Glomerular endothelial cell (primary cell): Measurements from ENCODE around the gene ADCY7. TPM values are rescaled to one million over a fixed set of nuclear protein-coding genes. Genes with fewer than 3 reads are reported as not detected.

Experiments used
- DNase-seq: peaks from one replicate; pipeline ENCODE4 v3.0.0-alpha.2; 2011; ENCODE audit warnings: low read depth, low spot score; ENCODE audit errors: extremely low read depth
- total RNA-seq: library from RNA; depleted of rRNA; stranded (reverse); fragments of >200 nt; gene quantifications from 2 replicates; pipeline ENCODE4 v1.2.3, GENCODE V29; 2015

Gene ADCY7
- total RNA-seq, 1 donor from 2014 or later, result 15.2 TPM

DNA sequence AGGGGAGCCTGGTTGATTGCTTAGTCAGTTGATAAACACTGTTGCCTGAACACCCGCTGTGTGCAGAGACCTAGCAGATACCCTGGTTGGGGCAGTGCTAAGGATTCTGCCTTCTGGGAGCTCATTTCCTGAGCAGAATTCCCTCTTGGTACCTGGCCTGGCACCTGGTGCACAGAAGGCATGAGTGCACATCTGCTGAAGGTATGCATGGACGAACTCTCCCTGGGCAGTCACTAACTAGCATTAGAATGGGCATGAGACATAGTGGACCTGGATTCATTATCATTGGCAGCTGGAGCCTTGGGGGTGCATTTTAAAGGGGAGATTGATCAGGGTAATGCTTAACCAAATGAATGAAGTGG lies 13.1 kb downstream of the ADCY7 start:
- DNase-seq, result no peak

GRCh38 chr16:50280932-50281331 lies 14.6 kb downstream of the ADCY7 start:
- DNase-seq, result no peak

DNA sequence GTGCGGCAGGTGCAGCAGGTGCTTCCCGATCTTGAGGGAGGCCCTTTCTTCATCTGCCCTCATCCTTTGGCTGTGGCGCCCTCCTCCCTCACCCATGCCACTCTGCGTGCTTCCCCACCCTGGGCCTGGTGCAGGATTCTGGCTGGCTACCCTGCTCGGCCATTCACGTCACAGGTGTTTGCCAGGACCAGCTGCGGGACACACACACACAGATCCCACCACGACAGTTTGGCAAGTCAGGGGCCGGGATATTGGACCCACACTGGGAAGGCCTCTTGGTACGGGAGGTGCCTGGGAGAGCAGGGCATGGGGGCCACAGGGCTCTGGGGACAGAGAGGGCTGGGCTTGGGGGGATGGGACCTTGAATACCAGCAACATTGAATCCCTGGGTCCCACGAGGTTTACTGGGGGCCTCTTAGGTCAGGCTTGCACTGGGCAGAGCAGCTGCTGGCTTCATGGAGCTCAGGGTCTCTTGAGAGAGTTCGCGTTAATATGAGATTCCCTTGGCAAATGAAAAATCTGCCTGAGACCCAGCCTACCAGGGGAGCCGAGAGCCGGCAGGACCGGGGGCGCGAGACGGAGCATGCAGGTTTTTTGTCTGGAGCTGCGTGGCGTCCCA lies 15.1 kb downstream of the ADCY7 start:
- no peak for DNase-seq

GRCh38 chr16:50282010-50282538 lies 15.7 kb downstream of the ADCY7 start:
- no peak for DNase-seq

GRCh38 chr16:50282955-50283631 lies 16.7 kb downstream of the ADCY7 start:
- no peak for DNase-seq

DNA sequence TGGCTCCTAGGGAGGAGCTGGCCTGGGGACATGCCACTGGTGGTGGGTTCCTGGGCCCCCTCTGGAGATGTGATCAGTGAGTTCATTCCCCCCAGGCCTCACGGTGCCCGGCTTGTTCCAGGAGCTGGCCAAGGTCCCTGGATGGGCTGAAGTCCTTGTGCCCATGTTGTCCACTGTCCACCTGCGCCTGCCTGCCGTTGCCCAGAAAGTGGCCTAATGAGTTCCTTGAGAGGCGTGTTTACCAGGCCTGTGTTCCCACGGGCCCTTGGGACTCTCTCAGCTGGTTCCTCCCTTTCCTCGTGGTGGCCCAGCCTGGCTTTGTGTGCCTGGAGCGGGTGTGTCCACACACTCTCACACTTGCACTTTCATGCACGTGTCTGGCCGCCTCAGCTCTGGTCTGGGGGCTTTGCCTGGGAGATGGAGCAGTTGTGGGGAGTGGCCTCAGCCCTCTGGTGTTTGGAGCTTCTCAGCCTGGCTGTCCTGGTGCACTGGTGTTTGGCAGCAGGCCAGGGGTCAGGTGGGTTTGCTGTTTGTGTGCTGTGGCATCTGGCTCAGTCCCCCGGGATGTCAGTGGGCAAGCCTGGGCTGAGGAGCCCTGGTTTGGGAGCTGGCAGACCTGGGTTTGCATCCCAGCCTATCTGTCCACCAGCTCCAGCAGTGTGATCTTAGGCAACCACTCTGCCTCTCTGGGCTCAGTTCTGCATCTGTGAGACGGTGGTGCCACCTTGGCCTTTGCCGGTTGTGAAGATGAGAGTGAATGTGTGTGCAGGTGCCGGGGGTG lies 18.0 kb downstream of the ADCY7 start:
- DNase-seq, result no peak

GRCh38 chr16:50285406-50286003 lies 19.2 kb downstream of the ADCY7 start:
- no peak for DNase-seq

DNA sequence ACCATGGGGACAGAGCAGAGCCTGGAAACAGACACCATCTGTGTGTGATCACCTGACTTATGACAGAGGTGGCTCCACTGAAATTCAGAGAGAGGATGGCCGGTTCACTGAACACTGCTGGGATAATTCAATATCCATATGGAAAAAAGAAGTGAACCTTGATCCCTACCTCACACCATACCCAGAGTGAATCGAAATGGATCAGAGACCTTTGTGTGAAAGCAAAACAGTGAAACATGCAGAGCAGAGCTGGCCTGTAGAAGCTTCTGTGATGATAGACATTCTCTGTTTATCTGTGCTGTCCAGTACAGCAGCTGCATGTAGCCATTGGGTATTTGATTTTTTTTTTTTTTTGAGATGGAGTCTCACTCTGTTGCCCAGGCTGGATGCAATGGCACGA lies 20.3 kb downstream of the ADCY7 start:
- no peak for DNase-seq

GRCh38 chr16:50288026-50288425 lies 21.7 kb downstream of the ADCY7 start:
- no peak for DNase-seq

DNA sequence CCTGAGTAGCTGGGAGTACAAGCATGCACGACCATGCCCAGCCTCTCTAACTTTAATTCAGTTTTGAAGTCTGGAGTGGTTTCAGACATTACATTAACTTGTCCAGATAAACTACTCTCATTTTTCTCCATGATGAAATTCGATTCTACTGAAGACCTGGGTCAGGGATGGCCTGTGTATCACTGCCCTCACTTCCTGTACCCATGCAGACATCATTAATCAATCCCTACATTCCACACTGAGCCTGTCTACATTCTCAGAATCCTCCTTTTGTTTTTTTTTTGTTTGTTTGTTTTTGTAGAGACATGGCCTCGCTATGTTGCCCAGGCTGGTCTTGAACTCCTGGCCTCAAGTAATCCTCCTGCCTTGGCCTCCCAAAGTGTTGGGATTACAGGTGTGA lies 22.6 kb downstream of the ADCY7 start:
- no peak for DNase-seq

DNA sequence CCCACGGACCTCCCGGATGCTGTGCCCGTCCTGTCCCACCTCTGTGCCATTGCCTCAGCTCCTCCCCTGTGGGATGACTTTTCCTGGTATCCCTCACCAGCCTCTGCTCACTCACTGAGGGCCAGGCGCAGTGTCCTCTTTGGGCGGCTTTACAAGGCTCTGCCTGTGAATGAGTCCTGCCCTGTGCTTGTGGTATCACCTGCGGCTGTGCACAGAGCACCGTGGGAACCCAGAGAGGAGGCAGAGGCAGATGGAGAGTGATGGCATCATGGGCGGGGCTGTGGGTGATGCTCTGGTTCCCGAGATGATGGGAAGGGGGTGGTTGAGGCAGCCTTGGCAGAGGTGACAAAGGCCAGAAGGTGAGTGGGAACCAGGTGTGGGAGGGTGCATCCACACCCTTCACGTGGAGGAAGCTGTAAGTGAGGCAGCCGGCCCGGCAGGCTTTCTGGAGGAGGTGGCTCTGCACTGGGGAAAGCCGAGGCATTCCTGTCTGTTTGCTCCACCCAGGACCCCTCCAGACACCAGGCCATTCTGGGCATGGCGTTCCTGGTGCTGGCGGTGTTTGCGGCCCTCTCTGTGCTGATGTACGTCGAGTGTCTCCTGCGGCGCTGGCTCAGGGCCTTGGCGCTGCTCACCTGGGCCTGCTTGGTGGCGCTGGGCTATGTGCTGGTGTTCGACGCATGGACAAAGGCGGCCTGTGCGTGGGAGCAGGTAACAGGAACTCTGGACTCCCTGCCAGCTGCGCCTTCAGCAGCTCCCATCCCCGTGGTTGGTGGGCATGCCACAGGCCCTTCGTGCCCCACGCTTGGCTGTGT lies 23.8 kb downstream of the ADCY7 start:
- DNase-seq, result no peak

- no peak for DNase-seq
Measured at GRCh38 chr16:50290856-50291255, 24.5 kb downstream of the ADCY7 start.

- DNase-seq, result no peak
Measured at GRCh38 chr16:50291719-50292565, 25.6 kb downstream of the ADCY7 start.

- DNase-seq, result no peak
Measured at GRCh38 chr16:50292566-50292948, 26.2 kb downstream of the ADCY7 start.

DNA sequence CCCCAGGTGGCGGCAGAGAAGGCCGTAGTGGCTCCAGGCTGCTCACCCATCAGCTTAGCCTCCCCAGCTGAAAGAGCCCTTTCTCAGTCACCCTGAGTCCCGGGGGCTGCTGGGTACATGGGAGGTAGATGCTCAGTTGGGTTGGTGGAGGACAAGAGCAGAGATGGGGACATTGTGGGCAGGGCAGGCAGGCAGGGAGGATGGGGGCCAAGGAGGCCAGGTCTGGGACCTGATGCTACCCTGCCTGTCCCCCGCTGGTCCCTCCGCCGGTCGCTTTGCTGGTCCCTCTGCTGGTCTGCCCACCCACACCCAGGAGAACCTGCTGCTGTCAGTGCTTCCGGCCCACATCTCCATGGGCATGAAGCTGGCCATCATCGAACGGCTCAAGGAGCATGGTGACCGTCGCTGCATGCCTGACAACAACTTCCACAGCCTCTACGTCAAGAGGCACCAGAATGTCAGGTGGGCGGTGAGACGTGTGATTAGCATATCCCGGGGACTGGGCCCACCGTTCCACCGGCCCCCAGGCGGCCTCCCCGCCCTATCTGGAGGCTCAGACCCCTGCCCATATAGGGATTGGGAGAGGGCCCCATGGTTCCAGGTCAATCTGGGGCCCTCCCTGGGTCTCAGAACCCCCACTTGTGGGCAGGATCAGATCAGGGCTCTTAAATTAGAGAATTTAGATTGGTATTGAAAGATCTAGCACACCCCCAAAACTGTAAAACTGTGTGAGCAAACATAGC lies 26.9 kb downstream of the ADCY7 start:
- no peak for DNase-seq

DNA sequence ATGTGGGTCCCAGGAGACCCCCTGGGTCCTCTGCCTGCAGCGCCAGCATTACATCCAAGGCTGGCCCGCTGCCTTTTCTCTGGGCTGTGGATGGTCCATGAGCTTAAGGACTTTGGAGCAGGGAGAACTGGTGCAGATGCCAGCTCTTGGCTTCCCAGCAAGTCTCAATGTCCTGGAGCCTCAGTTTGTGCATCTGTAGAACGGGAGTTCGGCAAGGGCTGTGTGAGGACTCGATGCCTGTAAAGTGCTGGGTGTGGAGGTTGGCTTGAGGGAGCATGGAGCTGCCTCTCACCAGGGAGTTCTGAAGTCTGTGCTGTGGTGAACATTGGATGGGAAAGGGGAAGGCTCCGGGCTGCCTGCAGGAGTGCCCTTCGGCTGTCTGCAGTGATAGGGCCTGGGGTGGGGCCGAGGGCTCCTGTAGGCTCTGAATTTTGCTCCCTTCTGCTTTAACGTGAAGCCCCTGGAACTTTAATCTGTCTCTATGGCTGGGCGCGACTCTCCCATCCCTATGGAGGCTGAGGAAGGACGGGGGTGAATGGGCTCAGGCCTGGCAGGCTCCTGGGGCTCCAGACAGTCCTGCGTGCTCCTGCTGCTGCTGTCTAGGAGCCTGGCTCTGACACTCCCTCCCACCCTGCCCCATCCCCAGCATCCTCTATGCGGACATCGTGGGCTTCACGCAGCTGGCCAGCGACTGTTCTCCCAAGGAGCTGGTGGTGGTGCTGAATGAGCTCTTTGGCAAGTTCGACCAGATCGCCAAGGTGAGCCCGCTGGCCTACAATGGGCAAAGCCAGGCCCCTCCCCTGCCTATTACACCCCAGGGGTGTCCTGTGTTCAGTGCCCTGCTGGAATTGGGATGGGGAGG lies 27.9 kb downstream of the ADCY7 start:
- DNase-seq, result no peak

- DNase-seq, result no peak
Measured at GRCh38 chr16:50294955-50295354, 28.6 kb downstream of the ADCY7 start.

DNA sequence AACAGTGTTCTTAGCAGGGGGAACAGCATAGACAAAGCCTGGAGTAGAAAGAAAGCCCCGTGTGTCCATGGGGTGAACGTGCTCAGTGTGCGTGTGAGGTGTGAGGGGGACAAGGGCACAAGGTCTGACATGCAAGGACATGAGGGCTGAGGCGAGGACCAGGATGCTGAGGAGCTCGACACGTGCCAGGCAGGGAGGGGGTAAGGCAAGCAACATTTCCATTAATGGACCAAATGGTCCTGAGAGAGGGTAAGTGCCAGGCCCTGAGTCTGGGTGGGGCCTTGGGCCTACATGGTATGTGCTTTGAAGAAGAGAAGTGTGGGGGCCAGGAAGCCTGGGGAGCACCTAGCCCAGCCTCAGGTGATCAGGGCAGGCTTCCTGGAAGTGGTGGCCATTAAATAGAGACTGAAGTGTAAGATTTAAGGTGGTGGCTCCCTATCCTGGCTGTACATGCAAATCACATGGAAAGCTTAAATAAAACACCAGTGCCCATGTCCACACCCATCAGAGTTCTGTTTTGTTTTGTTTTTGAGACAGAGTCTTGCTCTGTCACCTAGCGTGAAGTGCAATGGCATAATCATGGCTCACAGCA lies 29.3 kb downstream of the ADCY7 start:
- no peak for DNase-seq
